GM13976 (cell line): ENCODE data around the gene TMPRSS13.

Experiments
- DNase-seq: peaks from one replicate; pipeline ENCODE4 v3.0.0; 2012; ENCODE audit warnings: low spot score
- in situ Hi-C: fragments of 300-500 bp; cut with MboI; formaldehyde crosslinking; loops from one replicate; pipeline ENCODE4 v1.12.0; 2022; ENCODE audit warnings: low sequenced_read_pairs, mixed read lengths, inconsistent platforms; ENCODE audit not compliant: unreplicated experiment
- TF ChIP-seq, protein P1 (sequence below): IDR thresholded peaks from 2 replicates; pipeline ENCODE4 v1.5.1; 2012; ENCODE audit warnings: borderline replicate concordance, mild to moderate bottlenecking; ENCODE audit not compliant: insufficient read depth; ENCODE audit errors: extremely low read depth, missing control alignments, control extremely low read depth

The TMPRSS13 gene

DNA sequence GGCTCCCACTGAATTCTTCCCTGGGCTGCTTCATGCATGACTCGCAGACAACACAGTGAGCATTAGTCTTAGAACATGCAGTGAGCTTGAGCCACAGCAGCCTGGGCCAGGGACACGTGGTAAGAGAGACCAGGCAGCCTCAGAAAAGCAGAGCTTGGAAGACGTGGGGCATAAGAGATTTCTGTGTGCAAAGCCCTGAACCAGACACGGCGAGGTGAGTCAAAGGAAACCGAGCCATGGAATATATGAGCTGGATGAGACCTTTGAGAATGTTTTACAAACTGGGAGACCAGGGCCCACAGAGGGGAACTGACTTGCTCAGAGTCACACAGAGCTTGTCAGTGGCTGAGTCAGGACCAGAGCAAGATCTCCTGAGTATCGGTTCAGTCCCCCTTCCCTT is 44.2 kb downstream of the TMPRSS13 start:
- in situ Hi-C loops = no loop called here
- DNase-seq = no peak
- TF ChIP-seq, protein P1, sequence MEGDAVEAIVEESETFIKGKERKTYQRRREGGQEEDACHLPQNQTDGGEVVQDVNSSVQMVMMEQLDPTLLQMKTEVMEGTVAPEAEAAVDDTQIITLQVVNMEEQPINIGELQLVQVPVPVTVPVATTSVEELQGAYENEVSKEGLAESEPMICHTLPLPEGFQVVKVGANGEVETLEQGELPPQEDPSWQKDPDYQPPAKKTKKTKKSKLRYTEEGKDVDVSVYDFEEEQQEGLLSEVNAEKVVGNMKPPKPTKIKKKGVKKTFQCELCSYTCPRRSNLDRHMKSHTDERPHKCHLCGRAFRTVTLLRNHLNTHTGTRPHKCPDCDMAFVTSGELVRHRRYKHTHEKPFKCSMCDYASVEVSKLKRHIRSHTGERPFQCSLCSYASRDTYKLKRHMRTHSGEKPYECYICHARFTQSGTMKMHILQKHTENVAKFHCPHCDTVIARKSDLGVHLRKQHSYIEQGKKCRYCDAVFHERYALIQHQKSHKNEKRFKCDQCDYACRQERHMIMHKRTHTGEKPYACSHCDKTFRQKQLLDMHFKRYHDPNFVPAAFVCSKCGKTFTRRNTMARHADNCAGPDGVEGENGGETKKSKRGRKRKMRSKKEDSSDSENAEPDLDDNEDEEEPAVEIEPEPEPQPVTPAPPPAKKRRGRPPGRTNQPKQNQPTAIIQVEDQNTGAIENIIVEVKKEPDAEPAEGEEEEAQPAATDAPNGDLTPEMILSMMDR = no peak

DNA sequence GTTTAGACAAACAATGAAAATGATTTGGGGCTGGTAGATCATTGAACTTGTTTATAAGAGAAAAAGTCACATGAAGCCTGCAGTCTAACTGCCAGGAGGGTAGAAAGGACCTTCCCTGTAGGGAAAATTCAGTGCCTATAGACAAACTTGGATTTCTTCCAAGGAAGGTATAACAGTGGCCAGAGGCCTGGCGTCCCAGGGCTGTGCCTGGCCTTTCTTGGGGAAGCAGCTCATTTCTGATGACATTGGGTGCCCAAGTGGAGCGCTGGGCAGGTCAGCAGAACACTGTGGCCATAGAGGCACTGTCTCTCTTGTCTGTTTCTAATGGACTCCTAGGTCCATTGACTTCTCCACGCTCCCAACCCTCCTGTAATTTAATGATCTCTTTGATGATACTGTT is 46.1 kb downstream of the TMPRSS13 start:
- in situ Hi-C loops = no loop called here
- DNase-seq = no peak
- TF ChIP-seq, protein P1 = no peak

DNA sequence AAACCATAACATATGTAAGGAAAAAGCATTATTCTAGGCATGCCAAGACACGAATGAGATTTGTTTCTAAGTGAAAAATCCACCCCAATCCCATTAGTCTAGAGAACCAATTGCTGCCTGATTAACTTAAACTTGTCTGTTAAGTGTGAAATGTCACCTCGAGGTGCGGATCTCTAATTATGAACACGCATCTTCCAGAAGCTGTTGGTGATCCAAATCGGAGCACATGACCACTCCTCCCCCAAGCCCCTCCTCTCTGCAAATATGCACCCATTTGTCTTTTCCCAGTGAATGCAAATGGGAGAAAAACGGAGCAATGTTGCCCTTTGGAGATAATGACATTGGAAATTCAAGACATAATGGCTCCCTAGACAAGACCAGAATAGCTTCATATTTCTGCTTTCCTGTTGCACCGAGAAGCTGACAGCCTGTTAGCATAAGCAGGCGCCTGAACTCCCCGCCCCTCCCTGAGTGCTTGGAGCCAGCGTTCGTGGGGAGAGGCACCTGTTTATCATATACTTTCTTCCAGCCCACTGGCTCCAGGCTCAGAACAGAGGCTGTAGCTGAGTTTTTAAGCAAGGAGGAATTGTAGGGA is 46.8 kb downstream of the TMPRSS13 start:
- DNase-seq = no peak
- TF ChIP-seq, protein P1 = no peak
- in situ Hi-C loops = no loop called here

DNA sequence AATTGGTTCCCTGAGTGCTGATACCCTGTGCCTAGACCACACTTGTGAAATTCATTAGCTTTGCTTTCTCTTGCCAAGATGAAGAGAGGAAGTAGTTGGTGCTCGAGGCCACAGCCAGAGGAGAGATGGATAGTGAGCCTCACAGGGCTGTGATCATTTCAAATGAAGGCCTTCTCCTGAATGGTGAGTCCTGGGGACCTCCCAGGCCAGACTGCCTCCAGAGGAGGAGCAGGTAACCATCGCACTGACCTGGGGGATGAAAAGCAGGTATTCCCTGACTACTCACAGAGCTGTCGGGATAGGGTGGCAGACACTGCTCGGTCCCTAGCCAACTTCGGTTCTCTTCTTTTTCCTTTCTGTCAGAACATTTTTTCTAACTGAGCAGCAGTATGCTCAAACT is 48.0 kb downstream of the TMPRSS13 start:
- TF ChIP-seq, protein P1 = no peak
- no peak for DNase-seq
- in situ Hi-C loops = no loop called here

DNA sequence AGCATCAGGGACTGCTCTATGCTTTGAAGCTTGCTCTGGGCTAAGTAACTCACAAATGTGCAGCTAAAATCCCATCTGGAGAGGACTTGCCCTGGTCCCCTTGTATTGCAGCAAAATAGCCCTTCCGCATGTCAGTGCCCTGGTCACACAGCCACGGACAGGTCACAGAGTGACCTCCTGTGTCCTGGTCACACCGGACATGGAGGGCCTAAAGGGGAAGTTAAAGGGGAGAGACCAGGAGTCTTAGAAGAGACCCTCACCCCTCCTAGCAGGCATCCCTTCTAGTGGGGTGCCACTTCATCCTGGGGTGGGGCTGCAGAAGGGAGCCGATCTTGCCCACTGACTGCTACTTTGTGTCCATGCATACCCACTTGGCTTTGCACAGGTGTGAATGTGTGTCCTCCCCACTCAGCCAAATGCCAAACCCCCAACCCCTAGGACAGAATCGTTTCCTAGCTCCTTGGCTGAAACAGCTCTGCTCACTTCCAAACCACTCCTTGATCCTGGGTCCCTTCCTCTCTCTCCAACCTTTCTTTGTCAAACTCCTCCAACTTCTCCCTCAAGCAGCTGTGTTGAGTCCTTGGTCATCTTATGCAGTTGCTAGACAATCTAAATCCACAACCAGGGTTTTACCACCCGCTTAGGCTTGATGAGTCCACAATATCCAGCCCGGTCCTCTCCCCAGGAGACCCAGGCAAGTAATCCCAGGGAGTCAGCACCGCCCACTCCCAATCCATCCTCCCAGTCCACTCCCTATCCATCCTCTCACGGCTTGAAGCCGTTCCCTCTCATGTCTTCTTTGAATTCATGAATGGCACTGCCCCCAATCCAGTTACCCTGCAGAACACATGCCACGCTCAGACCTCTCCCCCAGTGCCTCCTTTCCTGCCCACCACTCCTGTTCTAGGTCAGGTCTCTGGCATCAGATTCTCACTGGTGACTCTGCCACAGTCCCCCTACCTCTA is 49.4 kb downstream of the TMPRSS13 start:
- in situ Hi-C loops = no loop called here
- TF ChIP-seq, protein P1 = no peak
- DNase-seq = no peak

DNA sequence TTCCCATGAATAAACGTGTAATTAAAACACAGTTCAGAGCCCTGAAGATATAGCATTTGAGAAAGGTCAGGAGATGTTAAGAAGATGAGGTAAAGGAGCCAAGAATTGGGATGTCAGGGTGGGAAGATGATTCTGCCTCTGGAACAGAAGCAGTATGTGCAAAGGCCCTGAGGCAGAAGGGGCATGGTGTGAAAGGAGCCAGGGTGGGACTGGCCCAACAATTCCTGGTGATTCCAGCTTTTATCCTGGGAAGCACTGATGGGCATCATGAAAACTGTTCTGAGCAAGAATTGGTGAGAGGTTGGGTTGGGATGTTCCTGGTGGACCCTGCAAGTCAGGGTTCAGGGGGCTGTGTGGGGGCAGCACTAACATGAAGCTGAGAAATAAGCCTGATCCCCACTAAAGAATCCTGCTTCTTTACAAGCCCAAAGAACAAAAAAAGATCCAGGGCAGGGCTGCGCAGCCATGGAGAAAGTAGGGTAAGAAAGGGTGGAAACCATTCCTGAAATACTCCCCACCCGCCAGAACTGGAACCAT is 50.2 kb downstream of the TMPRSS13 start:
- TF ChIP-seq, protein P1 = no peak
- no peak for DNase-seq
- in situ Hi-C loops = no loop called here
